NCI-H128 (cell line): Measurements from ENCODE around the gene PPARG.
"Not testable (repeated sequence)": the region's sequence is repeated elsewhere in the genome, so short reads cannot be mapped to it uniquely, and the experiment has no call there.

ENCODE experiments used
- DNase-seq: peaks from one replicate; lab custom pipeline; 2025; ENCODE audit not compliant: unreplicated experiment; lab: John Stamatoyannopoulos, UW

Gene PPARG

DNA sequence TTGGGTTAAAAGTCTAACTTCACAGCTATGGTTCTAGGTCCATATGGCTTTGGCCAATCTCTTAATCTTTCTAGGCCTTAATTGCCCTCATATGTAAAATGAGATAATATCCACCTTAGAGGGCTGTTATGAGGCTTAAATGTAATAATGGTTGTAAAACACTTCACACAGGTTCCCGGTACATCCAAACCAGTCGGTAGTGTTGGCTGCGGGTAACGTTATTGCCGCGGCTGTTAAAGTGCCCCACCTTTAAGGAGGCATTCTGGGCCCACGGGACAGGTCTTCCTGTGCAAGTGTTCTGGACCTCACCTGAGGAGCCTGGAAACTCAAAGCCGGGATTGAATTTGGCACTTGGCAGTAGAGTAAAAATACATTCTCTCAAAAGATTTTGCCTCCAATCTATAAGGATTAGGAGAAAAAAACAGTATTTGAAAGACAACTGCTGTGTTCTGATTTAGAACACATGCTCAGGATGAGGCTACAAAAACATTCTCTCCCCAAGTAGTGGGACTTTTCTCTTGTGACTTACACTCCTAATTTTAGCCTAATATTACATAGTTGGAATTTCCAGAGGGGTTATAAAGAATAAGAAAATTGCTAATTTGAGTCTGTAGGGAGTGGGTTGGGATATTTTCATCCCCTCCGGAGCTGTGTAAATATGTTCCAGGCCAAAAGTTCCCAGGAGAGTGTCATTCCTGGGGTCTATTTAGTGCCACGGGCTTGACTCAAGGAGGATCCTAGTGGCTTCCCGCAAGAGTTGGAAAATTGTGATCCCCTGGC lies 150.5 kb downstream of the PPARG start:
- no peak for DNase-seq

DNA sequence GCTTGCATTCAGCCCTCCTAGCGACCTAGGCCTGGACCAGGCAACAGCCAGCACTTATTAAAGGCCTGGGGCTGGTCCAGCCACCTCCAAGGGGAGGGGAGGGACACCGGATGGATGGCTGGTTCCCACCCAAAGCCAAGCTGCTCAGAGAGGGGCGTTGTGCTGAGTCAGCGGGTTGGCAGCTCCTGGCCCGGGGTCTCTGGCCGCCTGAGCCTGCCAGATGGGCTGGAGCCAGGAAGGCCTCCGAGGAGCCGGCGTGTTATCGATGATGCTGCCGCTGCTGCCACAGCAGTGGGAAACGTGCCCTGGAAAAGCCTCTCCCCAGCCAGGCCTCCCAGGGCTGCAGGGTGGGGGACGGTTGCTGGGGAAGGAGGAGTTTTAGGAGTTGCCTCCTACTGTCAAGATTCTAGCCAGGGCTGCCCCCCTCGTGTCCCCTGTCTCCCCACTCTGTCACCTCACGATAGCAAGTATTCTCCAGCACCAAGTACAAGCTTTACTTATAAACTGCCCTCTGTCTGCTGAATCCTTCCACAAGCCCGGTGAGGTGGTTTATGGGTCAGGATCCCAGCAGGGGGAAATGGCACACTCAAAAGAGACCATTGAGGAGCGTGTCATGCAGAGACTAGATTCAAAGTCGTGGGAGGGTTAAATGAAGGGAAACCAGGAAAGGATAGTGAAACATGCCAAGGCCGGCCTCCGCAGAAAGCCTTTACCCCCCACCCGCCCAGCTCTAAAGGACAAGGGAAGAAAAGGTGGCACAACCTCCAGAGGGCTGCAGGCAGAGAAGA lies 152.3 kb downstream of the PPARG start:
- no peak for DNase-seq

DNA sequence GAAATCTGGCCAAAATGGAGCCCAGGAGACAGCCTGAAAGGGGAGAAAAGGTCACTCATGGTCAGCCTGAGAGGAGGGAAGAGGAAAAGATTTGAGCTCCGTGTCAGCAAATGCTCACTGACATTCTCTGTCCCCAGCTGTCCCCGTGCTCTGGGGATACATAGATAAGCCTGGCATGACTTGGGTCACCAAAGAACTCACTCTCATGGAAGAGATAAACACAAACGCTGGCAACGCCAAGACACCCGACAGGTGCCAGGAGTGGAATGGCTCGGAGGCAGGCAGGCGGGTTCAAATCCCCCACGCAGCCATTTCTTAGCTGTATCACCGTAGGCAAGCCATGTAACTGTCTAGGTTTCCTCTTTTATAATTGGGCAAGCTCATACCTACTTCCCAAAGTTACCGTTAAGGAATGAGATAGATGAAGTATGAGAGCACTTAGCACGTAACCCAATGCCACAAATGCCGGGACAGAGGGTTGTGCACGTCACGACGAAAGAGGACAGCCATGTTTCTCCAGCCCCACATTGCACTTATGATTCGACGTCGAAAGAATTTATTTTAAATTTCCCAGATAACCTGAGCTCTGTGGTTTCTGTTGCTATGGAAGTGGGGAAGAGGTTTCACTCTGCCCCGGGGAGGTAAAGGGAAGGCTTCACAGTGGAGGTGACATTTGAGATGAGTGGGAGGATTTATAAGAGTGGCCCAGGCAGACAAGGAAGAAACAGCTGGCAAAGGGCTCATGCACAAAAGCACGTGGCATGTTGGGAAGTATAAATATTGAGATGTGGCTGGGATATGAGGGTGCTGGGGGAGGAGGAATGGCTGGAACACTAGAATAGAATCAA lies 154.0 kb downstream of the PPARG start:
- DNase-seq = no peak

DNA sequence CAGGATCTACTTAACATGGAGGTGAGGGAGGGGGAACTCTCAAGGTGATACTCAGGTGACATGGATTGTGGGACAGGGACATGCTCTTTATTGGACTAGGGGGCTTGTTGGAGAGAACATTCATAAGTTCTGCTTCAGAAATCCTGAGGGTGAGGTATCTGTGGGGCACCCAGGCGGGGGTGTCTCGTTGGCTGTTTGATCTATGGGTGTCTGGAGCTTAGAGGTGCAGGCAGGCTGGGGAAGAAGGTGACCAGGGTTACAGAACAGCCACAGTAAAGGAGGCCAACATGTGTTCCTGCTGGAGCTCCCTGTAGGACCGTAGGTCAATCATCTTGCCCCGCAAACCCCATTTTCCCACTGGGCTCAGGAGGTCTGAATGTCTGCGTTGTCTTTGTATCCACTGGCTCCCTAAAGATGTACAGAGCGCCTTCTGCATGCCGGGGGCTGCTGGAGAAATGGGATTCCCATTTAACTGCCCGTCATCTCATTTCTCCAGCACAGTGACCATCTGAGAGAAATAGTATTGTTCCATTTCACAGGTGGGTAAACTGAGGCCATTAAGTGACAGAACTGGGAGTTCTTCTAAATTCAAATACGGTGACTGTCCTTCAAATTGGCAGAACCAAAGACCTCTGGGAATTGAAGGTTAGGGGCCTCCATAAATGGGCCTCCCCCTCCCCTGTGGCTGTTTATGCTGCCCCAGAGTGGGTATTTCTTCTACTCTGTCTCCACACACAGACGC lies 155.1 kb downstream of the PPARG start:
- no peak for DNase-seq

DNA sequence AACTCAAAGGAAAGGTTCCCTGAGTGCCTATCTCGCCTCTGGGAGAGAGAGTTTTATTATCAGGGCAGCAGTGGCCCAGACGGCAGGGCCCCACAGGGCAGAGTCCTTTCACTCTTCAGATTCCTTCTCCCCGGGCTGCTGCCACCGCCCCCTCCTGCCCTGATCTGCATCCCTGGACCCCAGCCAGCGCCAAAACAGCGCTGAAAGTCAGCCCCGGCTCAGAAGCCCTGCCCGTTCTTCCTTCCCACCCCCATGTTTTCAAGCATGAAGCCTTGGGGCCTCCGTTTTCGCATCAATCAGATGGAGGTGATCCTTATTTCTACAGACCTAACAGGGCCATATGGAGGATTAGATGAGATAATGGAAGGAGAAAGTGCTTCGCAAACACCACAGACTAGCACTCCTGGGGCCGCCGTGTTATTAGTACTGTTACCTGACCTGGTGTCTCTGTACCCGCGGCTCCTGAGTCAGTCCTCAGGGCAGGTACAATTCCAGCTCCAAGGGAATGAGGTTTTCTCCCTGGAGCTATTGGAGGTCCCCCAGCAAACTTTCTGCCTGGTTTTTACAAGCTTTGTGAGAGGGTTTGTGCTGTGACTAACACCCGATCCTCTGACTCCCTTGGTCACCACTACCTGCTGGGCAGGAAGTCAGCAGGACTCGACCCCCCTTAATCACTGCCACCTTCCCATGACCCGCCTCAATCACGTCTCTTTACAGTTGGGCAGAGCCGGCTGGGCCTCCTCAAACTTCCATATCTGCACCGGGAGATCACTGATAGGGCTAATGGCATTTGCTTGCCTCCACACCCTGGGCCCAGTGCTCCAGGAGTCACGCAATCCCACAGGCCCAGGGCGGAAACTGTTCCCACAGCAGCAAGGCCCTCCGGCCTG lies 156.0 kb downstream of the PPARG start:
- no peak for DNase-seq

DNA sequence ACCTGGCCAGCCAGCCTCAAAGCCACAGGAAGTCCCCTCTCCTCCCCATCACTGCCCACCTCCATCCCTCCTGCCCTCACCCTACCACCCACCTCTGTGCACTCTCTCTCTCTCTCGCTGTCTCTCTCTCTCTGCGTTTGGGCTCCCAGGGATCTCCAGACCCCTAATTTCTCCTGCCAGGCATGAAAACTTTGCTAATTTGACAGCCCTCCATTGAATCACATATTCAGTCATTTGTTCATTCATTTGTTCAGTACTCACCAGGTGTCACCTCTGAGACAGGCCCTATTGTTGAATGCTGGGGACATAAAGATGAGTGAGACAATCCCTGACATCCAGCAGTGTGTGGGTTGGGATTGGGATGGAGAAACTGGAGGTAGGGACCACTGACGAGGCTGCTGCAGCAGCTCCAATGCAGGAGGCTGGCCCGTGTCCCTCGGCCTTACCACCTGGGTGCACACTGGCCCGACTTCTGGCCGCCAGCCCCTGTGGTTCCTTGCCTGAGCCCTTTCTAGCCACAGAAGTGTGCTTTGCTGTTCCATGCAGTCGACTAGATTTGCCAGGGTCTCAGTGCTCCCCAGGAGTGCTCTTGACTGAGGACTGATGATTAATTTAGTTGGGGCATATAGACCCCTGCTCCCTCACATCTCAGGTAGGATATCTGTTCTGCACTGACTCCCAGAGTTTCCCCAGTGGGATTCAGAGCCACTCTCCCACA lies 156.8 kb downstream of the PPARG start:
- DNase-seq = no peak

DNA sequence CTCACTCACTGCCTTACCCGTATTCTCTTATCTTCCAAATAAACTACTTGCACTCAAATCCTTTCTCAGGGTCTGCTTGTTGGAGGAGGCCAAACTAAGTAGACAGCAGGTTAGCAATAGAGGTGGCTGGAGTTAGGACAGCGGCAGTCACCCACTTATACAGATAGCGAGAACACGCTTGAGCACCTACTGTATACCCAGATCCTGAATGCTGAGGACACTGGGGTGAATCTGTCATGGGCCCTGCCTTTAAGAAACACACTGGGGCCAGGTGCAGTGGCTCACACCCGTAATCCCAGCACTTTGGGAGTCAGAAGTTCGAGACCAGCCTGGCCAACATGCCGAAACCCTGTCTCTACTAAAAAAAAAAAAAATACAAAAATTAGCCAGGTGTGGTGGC lies 157.4 kb downstream of the PPARG start:
- no peak for DNase-seq

DNA sequence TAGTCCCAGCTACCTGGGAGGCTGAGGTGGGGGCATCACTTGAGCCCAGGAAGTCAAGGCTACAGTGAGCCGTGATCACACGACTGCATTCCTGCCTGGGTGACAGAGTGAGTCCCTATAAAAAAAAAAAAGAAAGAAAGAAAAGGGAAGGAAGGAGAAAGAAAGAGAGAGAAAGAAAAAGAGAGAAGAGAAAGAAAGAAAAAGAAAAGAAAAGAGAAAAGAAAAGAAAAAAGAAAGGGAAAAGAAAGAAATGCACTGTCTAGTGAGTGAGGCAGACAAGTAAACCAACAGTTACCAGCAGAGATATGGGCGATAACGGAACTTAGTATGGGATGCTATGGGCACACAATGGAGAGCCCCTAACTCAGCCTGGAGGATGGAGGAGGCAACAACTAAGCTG lies 158.2 kb downstream of the PPARG start:
- no peak for DNase-seq

DNA sequence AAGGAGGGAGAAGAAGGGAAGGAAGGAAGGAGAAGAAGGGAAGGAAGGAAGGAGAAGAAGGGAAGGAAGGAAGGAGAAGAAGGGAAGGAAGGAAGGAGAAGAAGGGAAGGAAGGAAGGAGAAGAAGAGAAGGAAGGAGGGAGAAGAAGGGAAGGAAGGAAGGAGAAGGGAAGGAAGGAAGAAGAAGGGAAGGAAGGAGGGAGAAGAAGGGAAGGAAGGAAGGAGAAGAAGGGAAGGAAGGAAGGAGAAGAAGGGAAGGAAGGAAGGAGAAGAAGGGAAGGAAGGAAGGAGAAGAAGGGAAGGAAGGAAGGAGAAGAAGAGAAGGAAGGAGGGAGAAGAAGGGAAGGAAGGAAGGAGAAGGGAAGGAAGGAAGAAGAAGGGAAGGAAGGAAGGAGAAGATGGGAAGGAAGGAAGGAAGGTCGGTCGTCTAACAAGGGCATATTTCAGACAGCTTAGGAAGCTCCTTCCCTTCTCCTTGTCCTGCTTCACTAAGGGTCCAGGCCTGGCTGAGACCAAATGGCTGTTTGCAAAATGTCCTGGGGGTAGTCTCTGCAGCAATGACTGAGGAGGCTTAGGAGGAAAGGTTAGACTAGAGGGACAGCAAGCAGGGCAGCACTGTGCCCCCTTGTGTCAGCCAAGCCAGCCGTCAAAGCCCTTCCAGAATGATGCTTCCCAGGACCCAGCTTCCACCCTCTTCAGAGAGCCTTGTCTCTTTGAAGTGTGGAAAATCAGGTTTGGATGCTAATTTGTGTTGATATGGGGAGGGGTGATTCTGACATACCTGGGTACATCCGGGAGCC lies 159.7 kb downstream of the PPARG start:
- not testable (repeated sequence) for DNase-seq

DNA sequence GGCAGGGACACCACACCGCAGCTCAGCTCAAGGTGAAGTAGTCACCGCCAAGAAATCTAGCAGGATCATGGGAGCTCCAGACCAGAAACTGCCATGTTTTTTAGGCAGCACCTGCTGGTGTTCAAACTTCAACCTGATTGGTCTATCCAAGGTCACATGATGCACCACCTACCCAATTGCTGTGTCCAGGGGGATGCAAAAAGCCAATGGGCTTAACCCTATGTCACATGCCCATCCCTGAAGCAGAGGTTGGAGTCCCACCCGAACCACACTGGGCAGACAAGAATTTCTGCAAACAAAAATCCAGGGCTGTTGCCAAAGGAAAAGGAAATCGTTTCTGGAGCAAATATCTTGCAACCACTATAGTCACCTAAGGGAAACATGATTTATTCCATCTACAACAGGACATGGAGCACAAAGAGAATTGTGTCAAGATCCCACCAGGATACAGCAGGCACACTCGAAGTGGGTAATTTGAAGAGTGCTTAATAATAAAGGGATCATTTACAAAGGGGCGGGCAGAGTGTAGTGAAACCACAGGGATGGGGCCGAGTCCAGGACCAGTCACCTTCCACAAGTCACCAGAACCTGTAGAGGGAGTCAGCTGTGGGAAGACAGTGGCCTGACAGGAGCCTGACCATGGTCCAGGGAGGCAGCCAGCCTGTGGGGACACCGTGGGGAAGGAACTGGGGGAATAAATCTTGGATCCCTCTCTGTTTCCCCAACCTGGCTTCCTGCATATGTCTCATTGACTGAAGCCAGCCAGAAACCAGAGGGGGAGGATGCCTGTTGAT lies 161.2 kb downstream of the PPARG start:
- DNase-seq = no peak

DNA sequence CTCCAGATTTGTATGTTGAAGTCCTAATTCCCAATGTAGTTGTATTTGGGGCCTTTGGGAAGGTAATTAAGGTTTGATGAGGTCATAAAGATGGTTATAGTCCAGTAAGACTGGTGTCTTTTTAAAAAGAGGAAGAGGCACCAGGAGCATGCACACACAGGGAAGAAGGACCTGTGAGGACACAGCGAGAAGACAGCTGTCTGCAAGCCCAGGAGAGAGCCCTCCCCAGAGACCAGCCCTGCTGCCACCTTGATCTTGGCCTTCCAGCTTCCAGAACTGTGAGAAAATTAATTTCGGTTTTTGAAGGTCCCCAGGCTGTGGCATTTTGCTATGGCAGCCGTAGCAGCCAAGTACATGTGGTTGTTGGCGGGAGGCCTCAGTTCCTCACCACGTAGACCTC lies 162.6 kb downstream of the PPARG start:
- DNase-seq = no peak

DNA sequence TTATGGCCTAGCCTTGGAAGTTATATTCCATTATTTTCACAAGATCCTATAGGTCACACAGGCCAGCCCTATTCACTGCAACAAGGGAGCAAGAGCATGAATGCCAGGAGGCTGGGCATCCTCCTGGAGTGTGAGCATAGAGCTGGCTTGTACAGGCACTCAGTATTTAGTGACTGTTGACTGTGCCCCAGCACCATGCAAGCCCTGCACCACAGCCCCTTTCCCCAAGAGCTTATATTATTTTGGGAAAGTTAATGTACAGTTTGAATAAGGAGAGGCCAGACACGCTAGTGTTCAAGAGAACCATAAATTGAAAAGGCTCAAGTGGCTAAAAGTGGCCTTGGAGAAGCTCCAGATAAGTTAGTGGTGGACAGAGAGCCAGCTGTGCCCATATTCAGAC lies 163.1 kb downstream of the PPARG start:
- DNase-seq = no peak

DNA sequence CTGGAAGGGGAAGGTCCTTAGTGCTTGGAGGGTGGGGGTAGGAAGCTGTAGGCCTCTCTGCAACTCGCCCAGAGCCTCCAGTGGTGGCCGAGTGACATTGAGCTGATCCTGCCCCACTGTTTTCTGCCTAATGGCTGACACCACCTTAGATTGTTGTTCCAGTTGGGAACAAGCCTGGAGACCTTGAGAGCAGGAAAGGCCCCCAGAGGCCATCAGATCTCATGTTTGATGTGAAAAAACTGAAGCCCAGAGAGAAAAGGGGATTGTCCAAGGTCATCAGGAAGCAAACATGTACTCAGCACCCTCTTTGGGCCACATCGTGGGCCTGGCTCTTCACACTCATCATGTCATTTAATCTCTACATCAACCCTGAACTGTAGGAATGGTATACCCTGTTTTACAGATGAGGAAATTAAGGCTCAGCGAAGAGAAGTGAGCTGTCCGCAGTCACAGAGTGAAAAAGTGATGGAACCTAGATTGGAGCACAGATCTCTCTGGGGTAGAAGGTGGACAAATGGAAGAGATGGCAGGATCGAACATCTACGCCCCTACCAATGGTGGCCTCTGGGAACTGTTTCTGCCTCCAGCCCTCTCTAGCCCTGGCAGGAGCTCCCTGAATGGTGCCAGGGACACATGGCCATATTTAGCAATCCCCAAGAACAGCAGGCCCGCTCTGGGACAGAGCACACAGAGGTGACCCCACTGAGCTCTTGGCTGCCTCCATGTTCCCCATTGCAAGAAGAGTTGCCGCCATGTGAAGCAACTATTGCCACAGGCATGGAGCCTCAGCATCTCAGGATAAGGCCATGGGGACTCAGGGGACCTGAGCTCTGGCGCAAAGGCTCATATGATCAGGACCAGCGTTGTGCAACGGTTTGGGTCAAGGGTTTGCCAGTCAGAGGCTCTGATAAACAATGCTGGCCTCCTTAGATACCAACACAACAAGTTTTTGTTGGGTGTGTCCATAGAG lies 163.8 kb downstream of the PPARG start:
- no peak for DNase-seq

DNA sequence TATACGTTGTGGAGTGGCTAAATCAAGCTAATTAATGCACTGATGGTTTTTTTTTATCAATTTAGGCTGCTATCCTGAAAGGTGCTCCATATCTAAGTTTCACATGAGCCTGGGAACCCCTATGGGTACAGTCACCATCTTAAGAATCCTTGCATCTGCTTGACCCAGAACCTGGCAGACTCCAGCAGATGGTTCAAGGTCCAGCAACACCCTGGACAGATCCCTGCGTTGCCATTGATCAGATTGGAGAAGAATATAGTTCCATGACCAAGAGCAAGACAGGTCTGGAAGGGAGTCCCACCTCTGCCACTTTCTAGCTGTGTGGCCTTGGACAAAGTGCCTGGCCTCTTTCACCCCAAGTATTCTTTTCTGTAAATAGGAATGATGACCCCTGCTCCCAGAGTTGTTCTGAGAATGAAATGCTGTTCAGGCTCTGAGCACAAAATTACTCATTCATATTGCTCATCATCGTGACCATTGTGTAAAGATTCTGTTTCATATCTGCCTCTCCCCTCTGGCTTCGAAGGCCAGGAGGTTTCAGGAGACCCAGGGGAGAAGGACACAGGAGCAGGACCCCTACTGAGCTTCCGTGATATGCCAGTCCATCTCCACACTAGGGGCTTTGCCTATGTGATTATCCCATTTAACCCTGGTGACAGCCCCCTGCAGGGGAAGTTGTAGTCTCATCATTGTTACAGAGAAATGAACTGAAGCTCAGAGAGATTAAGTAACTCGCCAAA lies 165.4 kb downstream of the PPARG start:
- no peak for DNase-seq

DNA sequence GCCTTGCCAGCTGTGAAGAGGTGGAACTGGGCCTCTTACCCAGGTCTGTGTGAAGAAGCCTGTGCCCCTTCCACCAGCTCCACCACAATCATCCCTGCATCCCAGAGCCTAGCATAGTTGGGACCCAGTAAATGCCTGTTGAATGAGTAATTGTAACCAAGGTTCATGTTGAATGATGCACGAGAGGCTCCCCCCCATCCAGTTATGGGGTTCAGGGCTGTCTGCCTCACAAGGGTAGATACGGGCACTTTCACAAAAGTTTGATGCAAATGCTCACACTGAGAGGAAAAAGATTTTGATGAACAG lies 165.9 kb downstream of the PPARG start:
- DNase-seq = no peak

DNA sequence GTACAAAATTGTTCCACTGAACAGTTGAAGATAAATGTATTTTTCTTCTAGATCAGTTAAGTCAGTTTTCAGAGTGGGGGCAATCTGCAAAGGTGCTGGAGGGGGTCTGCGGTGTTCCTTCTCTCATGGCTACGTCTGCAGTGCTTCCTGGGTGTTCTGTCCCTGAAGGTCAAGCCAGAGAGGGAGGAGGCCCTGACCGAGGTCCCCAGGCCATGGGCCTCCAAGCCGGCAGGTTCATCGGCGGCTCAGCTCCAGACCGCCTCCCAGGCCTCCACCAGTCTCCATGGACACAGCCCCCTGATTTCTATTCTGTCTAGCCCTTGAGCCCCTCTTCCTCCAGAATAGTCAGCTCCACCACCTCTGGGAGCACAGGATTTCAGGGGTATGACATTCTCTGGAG lies 166.9 kb downstream of the PPARG start:
- DNase-seq = no peak
